Measurements from ENCODE around the gene PQBP1. TPM values are rescaled to one million over a fixed set of nuclear protein-coding genes. Genes with fewer than 3 reads are reported as not detected.

The PQBP1 gene
- total and polyA plus RNA-seq, 4 donors = 33.2 to 146 (median 74.0) TPM

GRCh38 chrX:48902135-48902534 is 4.4 kb downstream of the PQBP1 start:
- Histone ChIP-seq H3K9me3 (ENCODE audit: control insufficient read depth in 4 of 4, insufficient read depth in 3 of 4, low read length in 3 of 4) (peaks cover 0 to 7% (median 0%) of the 10 kb centered on the region in 4 donors), H3K4me1 (ENCODE audit: control insufficient read depth in 5 of 5, insufficient read depth in 5 of 5, low read length in 5 of 5) (peaks cover 0 to 3% (median 0%) of the 10 kb centered on the region in 5 donors), H3K9ac (ENCODE audit: insufficient read depth in 1 of 2, low read length in 2 of 2) (no peak overlapping the region), H3K27me3 (ENCODE audit: control insufficient read depth in 3 of 3, insufficient read depth in 3 of 3, low read length in 2 of 3) (no peaks in the 10 kb centered on the region), H3K27ac (ENCODE audit: low read depth in 1 of 2, low read length in 1 of 2) (no peak overlapping the region), H3K36me3 (ENCODE audit: control insufficient read depth in 4 of 4, insufficient read depth in 4 of 4, low read length in 4 of 4) (peaks cover 0 to 17% (median 6%) of the 10 kb centered on the region in 4 donors), H3K4me3 (no peak overlapping the region)
- DNase-seq (no peak), ATAC-seq (ENCODE audit: insufficient read depth, low FRiP score) (no peak)
- WGBS, 2 donors = 94 to 96% methylated on average over 20 of the region's 20 CpGs
- TF ChIP-seq, protein P1, sequence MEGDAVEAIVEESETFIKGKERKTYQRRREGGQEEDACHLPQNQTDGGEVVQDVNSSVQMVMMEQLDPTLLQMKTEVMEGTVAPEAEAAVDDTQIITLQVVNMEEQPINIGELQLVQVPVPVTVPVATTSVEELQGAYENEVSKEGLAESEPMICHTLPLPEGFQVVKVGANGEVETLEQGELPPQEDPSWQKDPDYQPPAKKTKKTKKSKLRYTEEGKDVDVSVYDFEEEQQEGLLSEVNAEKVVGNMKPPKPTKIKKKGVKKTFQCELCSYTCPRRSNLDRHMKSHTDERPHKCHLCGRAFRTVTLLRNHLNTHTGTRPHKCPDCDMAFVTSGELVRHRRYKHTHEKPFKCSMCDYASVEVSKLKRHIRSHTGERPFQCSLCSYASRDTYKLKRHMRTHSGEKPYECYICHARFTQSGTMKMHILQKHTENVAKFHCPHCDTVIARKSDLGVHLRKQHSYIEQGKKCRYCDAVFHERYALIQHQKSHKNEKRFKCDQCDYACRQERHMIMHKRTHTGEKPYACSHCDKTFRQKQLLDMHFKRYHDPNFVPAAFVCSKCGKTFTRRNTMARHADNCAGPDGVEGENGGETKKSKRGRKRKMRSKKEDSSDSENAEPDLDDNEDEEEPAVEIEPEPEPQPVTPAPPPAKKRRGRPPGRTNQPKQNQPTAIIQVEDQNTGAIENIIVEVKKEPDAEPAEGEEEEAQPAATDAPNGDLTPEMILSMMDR (IDR thresholded peaks at IDR 0.05; ENCODE audit: control extremely low read depth, extremely low read depth) = no peak

DNA sequence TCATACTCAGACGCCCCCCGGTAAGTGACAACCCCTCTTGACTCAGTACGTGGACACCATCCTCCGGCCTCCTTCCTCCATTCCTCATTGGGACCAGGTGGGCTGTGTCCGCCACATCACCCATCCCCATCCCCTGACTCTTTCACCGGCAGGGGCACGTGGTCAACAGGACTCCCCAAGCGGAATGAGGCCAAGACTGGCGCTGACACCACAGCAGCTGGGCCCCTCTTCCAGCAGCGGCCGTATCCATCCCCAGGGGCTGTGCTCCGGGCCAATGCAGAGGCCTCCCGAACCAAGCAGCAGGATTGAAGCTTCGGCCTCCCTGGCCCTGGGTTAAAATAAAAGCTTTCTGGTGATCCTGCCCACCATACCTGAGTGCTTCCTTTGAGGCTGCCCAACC is 5.0 kb downstream of the PQBP1 start:
- TF ChIP-seq, protein P1 (IDR thresholded peaks at IDR 0.05; ENCODE audit: control extremely low read depth, extremely low read depth) = no peak
- Histone ChIP-seq H3K9me3 (ENCODE audit: control insufficient read depth in 4 of 4, insufficient read depth in 3 of 4, low read length in 3 of 4) (peaks cover 0 to under 1% (median 0%) of the 10 kb centered on the region in 4 donors), H3K27me3 (ENCODE audit: control insufficient read depth in 3 of 3, insufficient read depth in 3 of 3, low read length in 2 of 3) (no peaks in the 10 kb centered on the region), H3K4me3 (no peak overlapping the region), H3K9ac (ENCODE audit: insufficient read depth in 1 of 2, low read length in 2 of 2) (no peak overlapping the region), H3K36me3 (ENCODE audit: control insufficient read depth in 4 of 4, insufficient read depth in 4 of 4, low read length in 4 of 4) (peaks cover 0 to 17% (median 6%) of the 10 kb centered on the region in 4 donors), H3K27ac (ENCODE audit: low read depth in 1 of 2, low read length in 1 of 2) (no peak overlapping the region), H3K4me1 (ENCODE audit: control insufficient read depth in 5 of 5, insufficient read depth in 5 of 5, low read length in 5 of 5) (peaks cover 0 to 3% (median 0%) of the 10 kb centered on the region in 5 donors)
- DNase-seq (no peak), ATAC-seq (ENCODE audit: insufficient read depth, low FRiP score) (no peak)
- 89 to 97% methylated on average over 12 to 14 of the region's 14 CpGs for WGBS, 2 donors

DNA sequence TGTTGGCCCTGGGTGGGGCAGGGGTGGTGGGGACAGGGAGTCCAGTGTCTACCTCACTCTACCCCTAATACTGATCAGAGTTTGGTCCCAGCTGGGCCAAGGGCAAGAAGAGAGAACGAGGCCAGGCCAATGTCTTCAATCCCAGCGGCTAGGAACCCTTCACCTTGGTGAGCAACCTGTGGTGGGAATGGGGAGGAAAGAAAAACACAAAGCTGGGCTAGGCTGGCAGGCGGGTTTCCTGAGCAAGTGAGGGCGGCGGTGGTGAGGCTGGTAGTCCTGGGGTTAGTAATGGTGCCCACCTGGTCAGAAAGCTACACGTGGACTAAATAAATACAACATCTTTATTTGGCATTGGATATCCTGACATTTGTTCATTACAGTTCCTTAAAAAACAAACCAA is 5.6 kb downstream of the PQBP1 start:
- Histone ChIP-seq H3K4me3 (no peak overlapping the region), H3K9ac (ENCODE audit: insufficient read depth in 1 of 2, low read length in 2 of 2) (no peak overlapping the region), H3K27me3 (ENCODE audit: control insufficient read depth in 3 of 3, insufficient read depth in 3 of 3, low read length in 2 of 3) (no peaks in the 10 kb centered on the region), H3K27ac (ENCODE audit: low read depth in 1 of 2, low read length in 1 of 2) (no peak overlapping the region), H3K4me1 (ENCODE audit: control insufficient read depth in 5 of 5, insufficient read depth in 5 of 5, low read length in 5 of 5) (peaks cover 0 to 2% (median 0%) of the 10 kb centered on the region in 5 donors), H3K9me3 (ENCODE audit: control insufficient read depth in 4 of 4, insufficient read depth in 3 of 4, low read length in 3 of 4) (no peaks in the 10 kb centered on the region), H3K36me3 (ENCODE audit: control insufficient read depth in 4 of 4, insufficient read depth in 4 of 4, low read length in 4 of 4) (peaks cover 0 to 17% (median 6%) of the 10 kb centered on the region in 4 donors)
- DNase-seq (no peak), ATAC-seq (ENCODE audit: insufficient read depth, low FRiP score) (no peak)
- WGBS, 2 donors = 90 to 98% methylated on average over 6 of the region's 6 CpGs
- TF ChIP-seq, protein P1 (IDR thresholded peaks at IDR 0.05; ENCODE audit: control extremely low read depth, extremely low read depth) = no peak

GRCh38 chrX:48904180-48904579 is 6.5 kb downstream of the PQBP1 start:
- Histone ChIP-seq H3K27ac (ENCODE audit: low read depth in 1 of 2, low read length in 1 of 2) (no peak overlapping the region), H3K36me3 (ENCODE audit: control insufficient read depth in 4 of 4, insufficient read depth in 4 of 4, low read length in 4 of 4) (peaks cover 0 to 17% (median 6%) of the 10 kb centered on the region in 4 donors), H3K9ac (ENCODE audit: insufficient read depth in 1 of 2, low read length in 2 of 2) (no peak overlapping the region), H3K27me3 (ENCODE audit: control insufficient read depth in 3 of 3, insufficient read depth in 3 of 3, low read length in 2 of 3) (no peaks in the 10 kb centered on the region), H3K4me1 (ENCODE audit: control insufficient read depth in 5 of 5, insufficient read depth in 5 of 5, low read length in 5 of 5) (no peaks in the 10 kb centered on the region), H3K9me3 (ENCODE audit: control insufficient read depth in 4 of 4, insufficient read depth in 3 of 4, low read length in 3 of 4) (no peaks in the 10 kb centered on the region), H3K4me3 (no peak overlapping the region)
- DNase-seq (no peak), ATAC-seq (ENCODE audit: insufficient read depth, low FRiP score) (no peak)
- TF ChIP-seq, protein P1 (IDR thresholded peaks at IDR 0.05; ENCODE audit: control extremely low read depth, extremely low read depth) = no peak
- WGBS, 2 donors = 80 to 100% methylated on average over 4 to 8 of the region's 8 CpGs
